ENCODE measurements around the gene MNX1.
A peak's percentile ranks its signal among the peaks of the same experiment; 100 is the strongest.

The MNX1 gene

GRCh38 chr7:156993021-156993924, 17.2 kb downstream of the MNX1 start:
- Histone ChIP-seq H3K9me3 (ENCODE audit: control insufficient read depth in 5 of 5, low read length in 5 of 5) (peaks cover 0 to 7% (median 0%) of the 10 kb centered on the region in 5 donors), H3K4me3 (ENCODE audit: low read depth in 1 of 5, low read length in 5 of 5) (no peak overlapping the region), H3K4me1 (ENCODE audit: control insufficient read depth in 5 of 5, insufficient read depth in 5 of 5, low read length in 5 of 5) (no peaks in the 10 kb centered on the region), H3K27me3 (ENCODE audit: control insufficient read depth in 5 of 5, insufficient read depth in 4 of 5, low read length in 5 of 5) (peaks cover 12 to 23% (median 15%) of the 10 kb centered on the region in 5 donors), H3K27ac (ENCODE audit: low read depth, low read length) (no peak overlapping the region), H3K9ac (ENCODE audit: low read length in 5 of 5) (no peak overlapping the region), H3K36me3 (ENCODE audit: control insufficient read depth in 5 of 5, insufficient read depth in 5 of 5, low read length in 5 of 5) (no peaks in the 10 kb centered on the region)

GRCh38 chr7:156989766-156990535, 20.5 kb downstream of the MNX1 start:
- Histone ChIP-seq H3K4me3 (ENCODE audit: low read depth in 1 of 5, low read length in 5 of 5) (no peak overlapping the region), H3K9me3 (ENCODE audit: control insufficient read depth in 5 of 5, low read length in 5 of 5) (no peaks in the 10 kb centered on the region), H3K36me3 (ENCODE audit: control insufficient read depth in 5 of 5, insufficient read depth in 5 of 5, low read length in 5 of 5) (no peaks in the 10 kb centered on the region), H3K4me1 (ENCODE audit: control insufficient read depth in 5 of 5, insufficient read depth in 5 of 5, low read length in 5 of 5) (peaks cover 0 to 5% (median 0%) of the 10 kb centered on the region in 5 donors), H3K27ac (ENCODE audit: low read depth, low read length) (no peak overlapping the region), H3K27me3 (ENCODE audit: control insufficient read depth in 5 of 5, insufficient read depth in 4 of 5, low read length in 5 of 5) (peaks cover 9 to 15% (median 12%) of the 10 kb centered on the region in 5 donors), H3K9ac (ENCODE audit: low read length in 5 of 5) (no peak overlapping the region)

- no peaks in the 10 kb centered on the region for H3K9me3 ChIP-seq (ENCODE audit: control insufficient read depth in 5 of 5, low read length in 5 of 5)
- peaks cover 0 to 18% (median 6%) of the 10 kb centered on the region in 5 donors for H3K4me1 ChIP-seq (ENCODE audit: control insufficient read depth in 5 of 5, insufficient read depth in 5 of 5, low read length in 5 of 5)
- no peak overlapping the region for H3K4me3 ChIP-seq (ENCODE audit: low read depth in 1 of 5, low read length in 5 of 5)
- peaks cover 9 to 14% (median 11%) of the 10 kb centered on the region in 5 donors for H3K27me3 ChIP-seq (ENCODE audit: control insufficient read depth in 5 of 5, insufficient read depth in 4 of 5, low read length in 5 of 5)
- H3K36me3 ChIP-seq (ENCODE audit: control insufficient read depth in 5 of 5, insufficient read depth in 5 of 5, low read length in 5 of 5), result no peaks in the 10 kb centered on the region
- H3K27ac ChIP-seq (ENCODE audit: low read depth, low read length), result no peak overlapping the region
- no peak overlapping the region for H3K9ac ChIP-seq (ENCODE audit: low read length in 5 of 5)
Observed at GRCh38 chr7:156988343-156989185, 21.9 kb downstream of the MNX1 start.

- H3K9ac ChIP-seq (ENCODE audit: low read length in 5 of 5), result no peak overlapping the region
- H3K9me3 ChIP-seq (ENCODE audit: control insufficient read depth in 5 of 5, low read length in 5 of 5), result no peaks in the 10 kb centered on the region
- H3K36me3 ChIP-seq (ENCODE audit: control insufficient read depth in 5 of 5, insufficient read depth in 5 of 5, low read length in 5 of 5), result no peaks in the 10 kb centered on the region
- H3K27me3 ChIP-seq (ENCODE audit: control insufficient read depth in 5 of 5, insufficient read depth in 4 of 5, low read length in 5 of 5), result peaks cover 0 to 7% (median 3%) of the 10 kb centered on the region in 5 donors
- H3K27ac ChIP-seq (ENCODE audit: low read depth, low read length), result no peak overlapping the region
- H3K4me3 ChIP-seq (ENCODE audit: low read depth in 1 of 5, low read length in 5 of 5), result no peak overlapping the region
- peaks cover 0 to 18% (median 6%) of the 10 kb centered on the region in 5 donors for H3K4me1 ChIP-seq (ENCODE audit: control insufficient read depth in 5 of 5, insufficient read depth in 5 of 5, low read length in 5 of 5)
Observed at GRCh38 chr7:156986378-156986777, 24.1 kb downstream of the MNX1 start.

GRCh38 chr7:156985101-156985992, 25.1 kb downstream of the MNX1 start:
- Histone ChIP-seq H3K4me3 (ENCODE audit: low read depth in 1 of 5, low read length in 5 of 5) (no peak overlapping the region), H3K9ac (ENCODE audit: low read length in 5 of 5) (peak overlapping the region in 1 of 5 donors; percentile 28), H3K36me3 (ENCODE audit: control insufficient read depth in 5 of 5, insufficient read depth in 5 of 5, low read length in 5 of 5) (no peaks in the 10 kb centered on the region), H3K4me1 (ENCODE audit: control insufficient read depth in 5 of 5, insufficient read depth in 5 of 5, low read length in 5 of 5) (peaks cover 0 to 18% (median 6%) of the 10 kb centered on the region in 5 donors), H3K9me3 (ENCODE audit: control insufficient read depth in 5 of 5, low read length in 5 of 5) (no peaks in the 10 kb centered on the region), H3K27me3 (ENCODE audit: control insufficient read depth in 5 of 5, insufficient read depth in 4 of 5, low read length in 5 of 5) (peaks cover 0 to 7% (median 0%) of the 10 kb centered on the region in 5 donors), H3K27ac (ENCODE audit: low read depth, low read length) (no peak overlapping the region)

- Histone ChIP-seq H3K9me3 (ENCODE audit: control insufficient read depth in 5 of 5, low read length in 5 of 5) (peaks cover 0 to 3% (median 0%) of the 10 kb centered on the region in 5 donors), H3K4me1 (ENCODE audit: control insufficient read depth in 5 of 5, insufficient read depth in 5 of 5, low read length in 5 of 5) (peaks cover 0 to 18% (median 6%) of the 10 kb centered on the region in 5 donors), H3K36me3 (ENCODE audit: control insufficient read depth in 5 of 5, insufficient read depth in 5 of 5, low read length in 5 of 5) (no peaks in the 10 kb centered on the region), H3K27ac (ENCODE audit: low read depth, low read length) (peak overlapping the region; percentile 1), H3K27me3 (ENCODE audit: control insufficient read depth in 5 of 5, insufficient read depth in 4 of 5, low read length in 5 of 5) (peaks cover 0 to 7% (median 0%) of the 10 kb centered on the region in 5 donors), H3K9ac (ENCODE audit: low read length in 5 of 5) (peak overlapping the region in 3 of 5 donors; percentile 22 to 28 (median 26)), H3K4me3 (ENCODE audit: low read depth in 1 of 5, low read length in 5 of 5) (peak overlapping the region; percentile 23 to 46 (median 35))
Observed at GRCh38 chr7:156984174-156984891, 26.1 kb downstream of the MNX1 start.

GRCh38 chr7:156979711-156980110, 30.8 kb downstream of the MNX1 start:
- H3K9ac ChIP-seq (ENCODE audit: low read length in 5 of 5), result no peak overlapping the region
- H3K4me1 ChIP-seq (ENCODE audit: control insufficient read depth in 5 of 5, insufficient read depth in 5 of 5, low read length in 5 of 5), result peaks cover 0 to 10% (median 5%) of the 10 kb centered on the region in 5 donors
- no peak overlapping the region for H3K27ac ChIP-seq (ENCODE audit: low read depth, low read length)
- H3K9me3 ChIP-seq (ENCODE audit: control insufficient read depth in 5 of 5, low read length in 5 of 5), result peaks cover 0 to 3% (median 0%) of the 10 kb centered on the region in 5 donors
- no peaks in the 10 kb centered on the region for H3K36me3 ChIP-seq (ENCODE audit: control insufficient read depth in 5 of 5, insufficient read depth in 5 of 5, low read length in 5 of 5)
- no peak overlapping the region for H3K4me3 ChIP-seq (ENCODE audit: low read depth in 1 of 5, low read length in 5 of 5)
- H3K27me3 ChIP-seq (ENCODE audit: control insufficient read depth in 5 of 5, insufficient read depth in 4 of 5, low read length in 5 of 5), result no peaks in the 10 kb centered on the region

- H3K9ac ChIP-seq (ENCODE audit: low read length in 5 of 5), result no peak overlapping the region
- no peaks in the 10 kb centered on the region for H3K27me3 ChIP-seq (ENCODE audit: control insufficient read depth in 5 of 5, insufficient read depth in 4 of 5, low read length in 5 of 5)
- peaks cover 0 to 3% (median 0%) of the 10 kb centered on the region in 5 donors for H3K9me3 ChIP-seq (ENCODE audit: control insufficient read depth in 5 of 5, low read length in 5 of 5)
- no peak overlapping the region for H3K27ac ChIP-seq (ENCODE audit: low read depth, low read length)
- no peaks in the 10 kb centered on the region for H3K36me3 ChIP-seq (ENCODE audit: control insufficient read depth in 5 of 5, insufficient read depth in 5 of 5, low read length in 5 of 5)
- peaks cover 0 to 4% (median 3%) of the 10 kb centered on the region in 5 donors for H3K4me1 ChIP-seq (ENCODE audit: control insufficient read depth in 5 of 5, insufficient read depth in 5 of 5, low read length in 5 of 5)
- no peak overlapping the region for H3K4me3 ChIP-seq (ENCODE audit: low read depth in 1 of 5, low read length in 5 of 5)
Observed at GRCh38 chr7:156979007-156979606, 31.4 kb downstream of the MNX1 start.
